NCI-H1105 treated with DMSO at 0.1 percent for 48 hours (cell line): ENCODE data around the gene CCDC85A.

Source experiments
- DNase-seq: peaks from one replicate; lab custom pipeline; 2025; lab: John Stamatoyannopoulos, UW

Gene CCDC85A

GRCh38 chr2:56240210-56240609 is 56.4 kb downstream of the CCDC85A start:
- no peak for DNase-seq

GRCh38 chr2:56244506-56244905 is 60.7 kb downstream of the CCDC85A start:
- no peak for DNase-seq

DNA sequence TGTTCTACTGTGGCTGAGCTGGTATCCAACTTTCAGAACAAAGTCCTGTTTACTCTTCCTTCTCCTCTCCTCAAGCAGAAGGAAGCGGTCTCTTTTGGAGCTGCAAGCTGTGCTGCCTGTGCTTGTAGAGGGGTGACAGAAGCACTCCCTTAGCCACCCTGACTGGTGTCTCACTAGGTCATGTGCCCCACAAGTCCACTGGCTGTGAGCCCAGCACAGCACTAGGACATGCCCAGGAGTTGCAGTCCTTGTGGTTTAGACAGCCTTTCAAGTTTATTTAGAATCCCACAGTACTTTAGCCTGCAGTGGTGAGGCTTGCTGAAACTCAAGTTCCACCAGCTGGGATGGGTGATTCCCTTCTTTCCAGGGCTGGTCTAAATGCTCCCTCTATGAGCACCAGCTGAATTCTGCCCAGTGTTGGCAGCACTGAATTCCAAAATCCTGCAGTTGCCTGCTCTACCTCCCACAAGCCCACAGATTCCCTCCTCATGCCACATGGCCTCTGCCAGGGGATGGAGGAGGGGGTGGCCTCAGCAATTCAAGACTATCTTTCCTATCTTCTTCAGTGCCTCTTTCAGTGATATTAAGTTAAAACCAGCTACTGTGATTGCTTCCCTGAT is 61.2 kb downstream of the CCDC85A start:
- DNase-seq, result no peak

DNA sequence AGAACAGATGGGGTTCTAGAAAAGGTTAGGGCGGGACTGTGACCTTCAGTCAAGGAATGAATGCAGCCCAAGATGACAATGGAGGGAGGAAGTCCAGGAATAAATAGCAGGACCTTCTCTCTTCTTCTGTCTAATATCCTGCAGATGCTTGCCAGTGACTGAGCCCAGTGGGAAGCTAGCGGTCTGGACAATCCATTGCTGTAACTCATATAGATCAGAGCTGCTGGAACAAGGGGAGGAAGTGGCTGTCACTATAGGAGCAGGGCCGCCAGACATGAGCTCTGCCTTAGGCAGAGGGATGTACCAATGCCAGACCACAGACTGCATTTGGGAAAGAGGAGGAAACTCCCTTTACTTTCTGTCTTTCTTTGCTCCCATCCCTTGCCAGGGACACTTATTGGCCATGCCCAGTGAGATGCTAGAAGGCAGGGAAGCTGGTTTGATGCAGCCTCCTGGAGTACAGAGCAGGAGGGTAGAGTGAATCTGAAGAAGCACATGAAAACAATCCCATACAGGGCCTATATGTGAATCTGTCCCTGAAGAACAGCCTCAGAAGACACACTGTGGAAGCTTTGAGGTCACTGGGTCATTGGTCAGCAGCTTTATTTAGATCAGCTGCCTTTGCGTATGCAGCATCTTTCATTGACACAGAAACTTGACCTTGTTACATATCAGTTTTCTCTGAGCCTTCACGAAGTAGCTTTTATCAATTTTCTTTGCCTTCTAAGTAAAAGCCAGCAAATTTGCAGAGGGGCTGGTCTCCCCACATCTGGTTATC is 65.4 kb downstream of the CCDC85A start:
- DNase-seq, result no peak

- no peak for DNase-seq
Observed at GRCh38 chr2:56250153-56250729, 66.5 kb downstream of the CCDC85A start.

DNA sequence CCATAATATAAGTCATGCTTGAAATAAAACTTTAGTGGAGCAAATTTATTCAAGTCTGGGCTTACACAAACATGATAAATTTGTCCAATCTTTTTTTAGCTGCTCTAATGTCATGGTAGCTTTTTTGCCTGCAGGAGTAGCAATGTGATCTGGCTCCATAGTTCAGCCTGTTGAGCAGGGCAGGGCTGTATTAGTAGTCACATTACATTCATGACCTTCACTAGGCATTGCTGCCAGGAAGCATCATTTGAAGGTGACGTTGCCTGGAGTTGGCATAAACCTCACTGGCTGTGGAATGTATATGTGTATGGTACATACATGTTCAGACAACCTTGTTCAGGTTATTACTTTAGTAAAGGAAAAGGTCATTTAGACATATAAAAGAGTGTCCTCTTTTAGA is 76.6 kb downstream of the CCDC85A start:
- DNase-seq, result no peak

DNA sequence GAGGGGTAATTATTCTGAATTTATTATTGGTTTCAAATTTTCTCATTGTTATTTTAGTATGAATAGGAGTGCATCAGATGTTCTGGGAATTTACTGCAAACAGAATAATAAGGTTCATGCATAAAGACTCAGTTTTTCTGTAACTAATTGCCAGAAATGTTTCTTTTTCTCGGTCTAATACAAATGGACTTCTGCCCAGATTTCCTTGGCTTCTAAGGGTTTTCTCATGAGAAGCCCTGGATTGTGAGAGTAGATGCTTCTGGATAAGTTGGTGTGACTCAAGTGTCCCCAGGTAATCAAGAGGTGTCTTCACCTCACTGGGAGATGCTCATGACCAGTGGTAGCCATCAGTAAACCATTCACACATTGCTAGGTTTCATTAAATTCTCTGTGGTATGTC is 78.5 kb downstream of the CCDC85A start:
- no peak for DNase-seq

GRCh38 chr2:56263876-56264275 is 80.1 kb downstream of the CCDC85A start:
- no peak for DNase-seq

DNA sequence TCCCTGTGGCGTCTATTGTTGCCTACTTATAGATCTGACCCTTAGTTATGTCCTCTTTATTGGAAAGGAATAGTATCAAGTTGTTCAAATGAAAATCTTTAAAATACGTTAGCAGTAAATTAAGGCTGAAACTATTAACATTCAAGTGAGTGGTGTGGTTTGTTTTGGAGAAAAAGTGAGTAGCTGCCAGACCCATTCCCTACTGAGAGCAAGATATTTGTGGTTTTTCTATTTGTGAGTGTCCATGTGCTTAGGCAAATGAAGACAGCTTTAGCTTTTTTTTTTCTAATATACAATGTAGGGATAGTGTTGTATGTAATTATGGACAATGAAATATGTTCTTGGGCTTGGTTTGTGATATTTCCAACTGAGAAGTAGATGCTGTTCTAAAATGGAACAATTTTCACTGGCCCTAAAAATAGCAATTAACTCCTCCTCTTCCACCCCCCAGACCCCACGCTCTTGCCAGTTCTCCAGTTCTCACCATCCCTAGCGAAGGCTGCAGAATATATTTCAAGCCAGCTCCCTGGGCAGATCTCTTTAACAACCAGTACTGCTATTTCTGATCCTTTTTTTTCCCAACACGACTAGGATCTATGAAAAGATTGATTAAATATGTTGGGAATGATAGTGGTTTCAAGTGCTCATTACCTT is 83.1 kb downstream of the CCDC85A start:
- DNase-seq, result no peak

DNA sequence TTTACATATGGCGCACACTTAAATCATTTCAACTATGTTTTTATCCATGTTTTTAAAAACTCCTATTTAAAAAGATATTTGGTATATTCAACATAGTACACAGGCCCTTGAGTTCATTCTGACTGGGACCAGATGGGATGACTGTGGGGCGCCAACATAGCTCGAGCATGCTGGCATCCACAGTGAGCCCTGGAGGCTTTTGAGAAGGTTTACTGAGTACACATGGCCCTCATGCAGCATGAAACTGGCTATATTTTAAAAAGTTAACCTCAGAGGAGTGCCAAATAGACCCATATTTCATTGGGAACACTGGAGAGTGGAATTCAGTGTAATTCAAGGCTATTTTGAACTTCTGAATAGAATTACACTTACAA is 83.6 kb downstream of the CCDC85A start:
- no peak for DNase-seq

DNA sequence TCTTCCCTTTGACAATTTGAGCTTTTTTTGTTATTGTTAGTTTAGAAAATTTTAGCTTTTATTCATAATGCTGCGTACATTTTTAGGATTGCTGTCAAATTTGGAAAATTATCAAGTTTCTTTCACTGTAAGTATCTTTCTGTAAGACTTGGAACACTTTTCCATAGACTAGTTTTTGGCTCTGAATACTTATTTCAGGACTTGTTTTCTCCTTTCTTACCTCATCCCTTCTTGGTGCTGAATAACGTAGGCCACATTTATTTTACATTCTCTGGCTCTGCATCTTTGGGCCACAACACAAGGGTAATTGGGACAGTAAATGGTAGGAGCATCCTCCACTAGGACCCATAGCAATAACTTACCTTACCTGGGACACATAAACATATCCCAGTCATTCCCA is 85.1 kb downstream of the CCDC85A start:
- no peak for DNase-seq

GRCh38 chr2:56271275-56271674 is 87.5 kb downstream of the CCDC85A start:
- DNase-seq, result no peak

DNA sequence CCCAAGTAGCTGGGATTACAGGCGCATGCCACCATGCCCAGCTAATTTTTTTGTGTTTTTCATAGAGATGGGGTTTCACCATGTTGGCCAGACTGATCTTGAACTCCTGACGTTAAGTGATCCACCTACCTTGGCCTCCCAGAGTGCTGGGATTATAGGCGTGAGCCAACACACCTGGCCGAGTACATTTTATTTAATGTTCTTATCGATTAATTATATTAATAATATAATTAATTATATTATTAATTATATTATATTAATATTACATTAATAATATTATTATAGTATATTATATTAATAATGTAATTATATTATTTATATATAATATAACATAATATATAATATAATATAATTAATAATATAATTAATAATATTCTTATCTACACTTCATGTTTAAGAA is 101.4 kb downstream of the CCDC85A start:
- no peak for DNase-seq

- DNase-seq, result no peak
Observed at GRCh38 chr2:56286936-56287335, 103.1 kb downstream of the CCDC85A start.

GRCh38 chr2:56287508-56287907 is 103.7 kb downstream of the CCDC85A start:
- DNase-seq, result peak; percentile 12

DNA sequence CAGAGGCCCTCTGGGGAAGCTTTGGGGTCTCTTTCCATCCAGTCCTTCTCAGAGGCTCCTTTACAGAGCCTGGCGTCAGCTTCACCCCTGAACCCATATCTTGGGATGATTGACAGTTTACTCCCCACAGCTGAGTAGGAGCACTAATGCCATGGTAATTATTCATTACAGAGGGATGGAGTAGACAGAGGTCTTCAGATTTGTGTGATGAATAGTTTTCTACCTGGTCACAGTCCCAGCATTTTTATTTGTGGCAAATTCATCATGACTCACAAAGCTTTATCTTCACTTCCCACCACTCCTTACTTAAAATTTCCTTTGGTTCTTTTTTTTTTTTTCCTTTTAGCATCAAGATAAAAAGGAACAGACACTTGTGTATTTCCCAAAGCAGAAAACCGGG is 104.2 kb downstream of the CCDC85A start:
- DNase-seq, result no peak

GRCh38 chr2:56288838-56289580 is 105.2 kb downstream of the CCDC85A start:
- peak; percentile 57 for DNase-seq

GRCh38 chr2:56291711-56292110 is 107.9 kb downstream of the CCDC85A start:
- no peak for DNase-seq

DNA sequence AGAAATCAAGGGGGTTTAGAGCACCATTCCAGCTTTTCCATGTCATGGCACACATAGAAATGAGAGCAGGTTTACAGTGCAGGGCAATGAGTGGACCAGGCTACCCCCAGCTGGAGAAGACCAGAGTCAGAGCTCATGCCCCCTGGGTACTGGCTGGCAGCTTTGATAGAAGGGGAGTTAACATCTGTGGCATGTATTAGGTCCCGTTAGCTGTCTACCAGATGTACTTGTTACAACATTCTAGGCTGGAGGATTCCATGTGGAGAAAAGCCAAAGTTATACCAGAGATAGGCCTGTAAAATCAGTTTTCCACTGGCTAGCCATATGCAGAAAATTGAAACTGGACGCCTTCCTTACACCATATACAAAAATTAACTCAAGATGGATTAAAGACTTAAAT is 109.2 kb downstream of the CCDC85A start:
- DNase-seq, result no peak

DNA sequence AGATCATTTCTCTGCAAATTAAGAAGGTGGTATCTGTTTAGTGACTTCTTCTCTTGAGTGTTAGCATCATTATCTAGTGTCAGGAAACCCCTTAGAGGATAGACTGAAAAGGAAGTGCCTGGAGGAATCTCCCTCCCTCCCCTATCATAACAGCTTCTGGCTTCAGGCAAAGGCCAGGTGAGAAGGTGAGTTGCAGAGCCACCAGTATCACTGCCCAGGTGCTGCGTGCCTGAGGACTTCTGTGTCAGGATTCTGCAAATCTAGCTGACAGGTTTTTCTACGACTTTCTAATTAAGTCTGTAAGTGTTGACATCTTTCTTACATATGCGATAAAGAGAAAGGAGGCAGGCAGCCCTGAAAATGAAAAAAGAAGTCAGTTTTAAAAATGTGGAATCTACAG is 111.9 kb downstream of the CCDC85A start:
- no peak for DNase-seq

DNA sequence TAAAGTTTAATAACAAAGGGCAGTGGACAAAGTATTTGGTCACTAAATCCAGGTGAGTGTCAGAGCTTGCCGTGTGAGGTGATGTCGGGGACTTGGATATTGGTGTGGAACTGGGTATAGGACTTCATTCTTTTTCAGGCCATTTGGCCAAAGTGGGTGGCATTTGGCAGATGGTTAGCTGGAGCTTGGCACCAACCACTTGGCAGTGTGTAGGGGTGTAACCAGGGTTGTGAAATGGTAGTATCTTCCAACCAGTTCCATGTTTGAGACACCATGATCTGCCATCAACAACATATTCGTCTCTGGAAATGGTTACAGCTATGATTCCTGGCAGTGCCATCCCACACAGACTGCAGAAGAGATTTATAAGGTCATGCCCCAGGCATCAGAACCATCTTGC is 113.9 kb downstream of the CCDC85A start:
- no peak for DNase-seq

DNA sequence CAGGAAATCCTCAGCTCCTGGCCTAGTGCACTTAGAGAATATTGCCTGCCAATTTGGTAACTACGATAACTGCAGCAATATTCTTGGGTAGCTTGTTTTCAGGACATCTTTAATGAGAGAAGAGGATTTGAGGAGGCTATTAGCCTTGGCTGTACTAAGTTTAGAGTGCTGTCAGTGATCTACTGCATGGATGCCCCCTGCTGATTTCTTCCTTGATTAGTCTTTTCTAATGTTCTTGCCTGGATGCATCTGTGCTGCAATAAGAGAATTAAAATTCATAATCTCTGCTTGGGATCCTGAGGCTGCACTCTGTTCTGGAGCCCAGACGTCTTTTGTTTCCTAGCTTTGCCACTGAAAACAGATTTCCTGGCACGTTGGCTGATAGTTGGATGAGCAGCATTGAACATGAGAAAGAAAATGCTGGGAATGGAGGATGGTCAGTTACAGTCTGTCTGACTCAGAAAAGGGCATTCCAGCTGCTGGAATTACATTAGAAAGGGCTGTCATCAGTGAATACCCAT is 115.4 kb downstream of the CCDC85A start:
- DNase-seq, result no peak
